Left lobe of liver (tissue), 2 donors: ENCODE results near the gene SLC25A41. TPM values are rescaled to one million over a fixed set of nuclear protein-coding genes. Genes with fewer than 3 reads are reported as not detected.

ENCODE experiments used
- ATAC-seq: fragments of 200-7000 bp; cut with Tn5 transposase; one replicate; pipeline ENCODE4 v1.9.1; 2020; ENCODE audit warnings: mild to moderate bottlenecking, moderate library complexity
- DNase-seq: peaks from one replicate; pipeline ENCODE4 v3.0.0-alpha.2; 2020; ENCODE audit warnings: low spot score
- total RNA-seq: library from RNA; stranded (reverse); gene quantifications from one replicate; pipeline ENCODE4 v1.2.1, GENCODE V29; 2021
- donor health status: DM: no; HTN: no; CAD: no; lungs with moderate emphysema.
- donor health status: DM: no; HTN: yes; CAD: no.

The SLC25A41 gene
- total RNA-seq, 1 donor from 2014 or later: 0.18 TPM

- ATAC-seq (no peak), DNase-seq (no peak)
Measured at GRCh38 chr19:6376512-6377190, 56.9 kb downstream of the SLC25A41 start.

Other genes with a start within 250 kb of the SLC25A41 start
- gene MLLT1, start 153.8 kb downstream of the SLC25A41 start, total RNA-seq: 21.8 TPM
- 0.88 TPM for gene ACER1, start 100.2 kb downstream of the SLC25A41 start, total RNA-seq
- gene CLPP, start 72.2 kb downstream of the SLC25A41 start, total RNA-seq: 63.0 TPM
- gene ALKBH7, start 61.0 kb downstream of the SLC25A41 start, total RNA-seq: 83.9 TPM
- 1.3 TPM for gene PSPN, start 57.8 kb downstream of the SLC25A41 start, total RNA-seq
- 18.7 TPM for gene GTF2F1, start 40.6 kb downstream of the SLC25A41 start, total RNA-seq
- gene KHSRP, start 9.0 kb downstream of the SLC25A41 start, total RNA-seq: 75.1 TPM
- 40.3 TPM for gene SLC25A23, start 26.0 kb upstream of the SLC25A41 start, total RNA-seq
- 25.9 TPM for gene CRB3, start 30.5 kb upstream of the SLC25A41 start, total RNA-seq
- gene DENND1C, start 48.0 kb upstream of the SLC25A41 start, total RNA-seq: 1.1 TPM
- gene TUBB4A, start 68.5 kb upstream of the SLC25A41 start, total RNA-seq: 0.70 TPM
- 0.13 TPM for gene TNFSF9, start 97.3 kb upstream of the SLC25A41 start, total RNA-seq
- 0.25 TPM for gene CD70, start 157.4 kb upstream of the SLC25A41 start, total RNA-seq
- 8.3 TPM for gene TNFSF14, start 236.4 kb upstream of the SLC25A41 start, total RNA-seq